ENCODE results near the gene SSH2.

The SSH2 gene

GRCh38 chr17:29648005-29648404 lies 282.0 kb downstream of the SSH2 start:
- TF ChIP-seq ISL1 (CRISPR knock-in tag; IDR thresholded peaks at IDR 0.05) (no peak), ZFP30 (CRISPR knock-in tag; IDR thresholded peaks at IDR 0.05) (no peak), POU6F1 (CRISPR knock-in tag; IDR thresholded peaks at IDR 0.05; ENCODE audit: borderline replicate concordance, low read depth) (no peak), TSHZ2 (CRISPR knock-in tag; IDR thresholded peaks at IDR 0.05) (no peak), TCF4 (CRISPR knock-in tag; IDR thresholded peaks at IDR 0.05; ENCODE audit: borderline replicate concordance) (no peak), ARNTL (CRISPR knock-in tag; IDR thresholded peaks at IDR 0.05; ENCODE audit: borderline replicate concordance, low read depth) (no peak), CSRNP3 (CRISPR knock-in tag; IDR thresholded peaks at IDR 0.05) (no peak), CSDC2 (CRISPR knock-in tag; IDR thresholded peaks at IDR 0.05) (no peak), RARB (CRISPR knock-in tag; IDR thresholded peaks at IDR 0.05) (no peak), PATZ1 (CRISPR knock-in tag; IDR thresholded peaks at IDR 0.05; ENCODE audit: borderline replicate concordance) (no peak), CREB5 (CRISPR knock-in tag; IDR thresholded peaks at IDR 0.05; ENCODE audit: low read depth) (no peak), BACH2 (CRISPR knock-in tag; IDR thresholded peaks at IDR 0.05; ENCODE audit: borderline replicate concordance) (no peak), ZNF565 (CRISPR knock-in tag; conservative IDR thresholded peaks at IDR 0.05; ENCODE audit: low read depth) (no peak), GLIS3 (CRISPR knock-in tag; IDR thresholded peaks at IDR 0.05) (no peak), ZFP3 (CRISPR knock-in tag; IDR thresholded peaks at IDR 0.05) (no peak), ESRRG (CRISPR knock-in tag; IDR thresholded peaks at IDR 0.05) (no peak), ZNF8 (CRISPR knock-in tag; IDR thresholded peaks at IDR 0.05) (no peak), ZC3H10 (CRISPR knock-in tag; IDR thresholded peaks at IDR 0.05) (no peak), TOX (CRISPR knock-in tag; IDR thresholded peaks at IDR 0.05; ENCODE audit: borderline replicate concordance) (no peak)
- no peak for ATAC-seq

GRCh38 chr17:29645515-29646051 lies 284.4 kb downstream of the SSH2 start:
- ATAC-seq = peak; percentile 70

More at GRCh38 chr17:29645515-29646051, 284.4 kb downstream of the SSH2 start:
- no peak for TF ChIP-seq CSDC2 (CRISPR knock-in tag; IDR thresholded peaks at IDR 0.05)
- peak; percentile 12; the same call in 1 of the 2 replicates for TF ChIP-seq TCF4 (CRISPR knock-in tag; IDR thresholded peaks at IDR 0.05; ENCODE audit: borderline replicate concordance)
- no peak for TF ChIP-seq RARB (CRISPR knock-in tag; IDR thresholded peaks at IDR 0.05)
- TF ChIP-seq ZNF8 (CRISPR knock-in tag; IDR thresholded peaks at IDR 0.05) = 0 out of 2 replicates have a peak, but pooled peaks have one; percentile 23
- TF ChIP-seq ISL1 (CRISPR knock-in tag; IDR thresholded peaks at IDR 0.05) = peak; percentile 60
- TF ChIP-seq PATZ1 (CRISPR knock-in tag; IDR thresholded peaks at IDR 0.05; ENCODE audit: borderline replicate concordance) = no peak
- TF ChIP-seq TSHZ2 (CRISPR knock-in tag; IDR thresholded peaks at IDR 0.05) = peak; percentile 81
